HEK293T (cell line): ENCODE results near the gene PTPRZ1.

Source experiments
- CTCF ChIA-PET: fragments of 350-600 bp; formaldehyde crosslinking; extraction: SDS; loops from one replicate; lab custom pipeline; 2021; ENCODE audit warnings: antibody characterized with exemption, inconsistent platforms; lab: Yijun Ruan, JAX
- POLR2A ChIA-PET: fragments of 350-600 bp; formaldehyde crosslinking; extraction: SDS; loops from one replicate; lab custom pipeline; 2020; ENCODE audit warnings: antibody characterized with exemption, inconsistent platforms; lab: Yijun Ruan, JAX
- DNase-seq: peaks from one replicate; pipeline ENCODE4 v3.0.0; 2012; ENCODE audit warnings: mixed read lengths; ENCODE audit errors: extremely low spot score
- ARNT ChIP-seq: fragments of 450-650 bp; IDR thresholded peaks from 2 replicates; pipeline ENCODE4 v1.6.1; 2017; ENCODE audit warnings: mild to moderate bottlenecking
- BHLHE40 ChIP-seq: fragments of 450-650 bp; IDR thresholded peaks from 2 replicates; pipeline ENCODE4 v1.6.1; 2016; ENCODE audit warnings: mild to moderate bottlenecking, moderate library complexity, borderline replicate concordance
- CTBP1 ChIP-seq: fragments of 450-650 bp; IDR thresholded peaks from 2 replicates; pipeline ENCODE4 v1.6.1; 2016; ENCODE audit warnings: borderline replicate concordance
- ELF4 ChIP-seq: fragments of 450-650 bp; IDR thresholded peaks from 2 replicates; pipeline ENCODE4 v1.6.1; 2017; ENCODE audit warnings: antibody characterized with exemption
- FOXA1 ChIP-seq: fragments of 450-650 bp; IDR thresholded peaks from 2 replicates; pipeline ENCODE4 v1.6.1; 2016; ENCODE audit warnings: mild to moderate bottlenecking
- FOXK2 ChIP-seq: fragments of 450-650 bp; IDR thresholded peaks from 2 replicates; pipeline ENCODE4 v1.6.1; 2016; ENCODE audit warnings: mild to moderate bottlenecking
- FOXM1 ChIP-seq: fragments of 450-650 bp; IDR thresholded peaks from 2 replicates; pipeline ENCODE4 v1.6.1; 2017; ENCODE audit warnings: mild to moderate bottlenecking, borderline replicate concordance
- HDGF ChIP-seq: fragments of 450-650 bp; IDR thresholded peaks from 2 replicates; pipeline ENCODE4 v1.6.1; 2017; ENCODE audit warnings: antibody characterized with exemption, borderline replicate concordance
- L3MBTL2 ChIP-seq: fragments of 450-650 bp; conservative IDR thresholded peaks from 2 replicates; pipeline ENCODE4 v1.6.1; 2016; ENCODE audit warnings: mild to moderate bottlenecking
- LEF1 ChIP-seq: fragments of 450-650 bp; IDR thresholded peaks from 2 replicates; pipeline ENCODE4 v1.6.1; 2017; ENCODE audit warnings: mild to moderate bottlenecking, borderline replicate concordance
- NFRKB ChIP-seq: fragments of 450-650 bp; IDR thresholded peaks from 2 replicates; pipeline ENCODE4 v1.6.1; 2016; ENCODE audit warnings: mild to moderate bottlenecking, moderate library complexity
- PKNOX1 ChIP-seq: fragments of 450-650 bp; IDR thresholded peaks from 2 replicates; pipeline ENCODE4 v1.6.1; 2016
- SP1 ChIP-seq: fragments of 450-650 bp; IDR thresholded peaks from 2 replicates; pipeline ENCODE4 v1.6.1; 2017
- SUZ12 ChIP-seq: fragments of 450-650 bp; IDR thresholded peaks from 2 replicates; pipeline ENCODE4 v1.6.1; 2016; ENCODE audit warnings: mild to moderate bottlenecking
- TARDBP ChIP-seq: fragments of 450-650 bp; IDR thresholded peaks from 2 replicates; pipeline ENCODE4 v1.6.1; 2016
- ZNF384 ChIP-seq: fragments of 450-650 bp; IDR thresholded peaks from 2 replicates; pipeline ENCODE4 v1.6.1; 2016

The PTPRZ1 gene

GRCh38 chr7:121936951-121937623 lies 64.1 kb downstream of the PTPRZ1 start:
- POLR2A ChIA-PET, result no interaction called here
- CTCF ChIA-PET, result interaction anchor here (0.8 kb wide), 1 partner anchor 57 kb away, joined by 3 read pairs; no protein-coding TSS in a partner anchor
- no peak for TF ChIP-seq SUZ12
- no peak for TF ChIP-seq FOXK2
- no peak for TF ChIP-seq ZNF384
- no peak for TF ChIP-seq ARNT
- no peak for TF ChIP-seq FOXM1
- no peak for TF ChIP-seq PKNOX1
- TF ChIP-seq ELF4, result no peak
- TF ChIP-seq SP1, result no peak
- no peak for TF ChIP-seq L3MBTL2
- no peak for TF ChIP-seq LEF1
- TF ChIP-seq BHLHE40, result no peak
- no peak for TF ChIP-seq FOXA1
- TF ChIP-seq HDGF, result no peak
- no peak for TF ChIP-seq CTBP1
- no peak for TF ChIP-seq NFRKB
- no peak for TF ChIP-seq TARDBP
- no peak for DNase-seq

DNA sequence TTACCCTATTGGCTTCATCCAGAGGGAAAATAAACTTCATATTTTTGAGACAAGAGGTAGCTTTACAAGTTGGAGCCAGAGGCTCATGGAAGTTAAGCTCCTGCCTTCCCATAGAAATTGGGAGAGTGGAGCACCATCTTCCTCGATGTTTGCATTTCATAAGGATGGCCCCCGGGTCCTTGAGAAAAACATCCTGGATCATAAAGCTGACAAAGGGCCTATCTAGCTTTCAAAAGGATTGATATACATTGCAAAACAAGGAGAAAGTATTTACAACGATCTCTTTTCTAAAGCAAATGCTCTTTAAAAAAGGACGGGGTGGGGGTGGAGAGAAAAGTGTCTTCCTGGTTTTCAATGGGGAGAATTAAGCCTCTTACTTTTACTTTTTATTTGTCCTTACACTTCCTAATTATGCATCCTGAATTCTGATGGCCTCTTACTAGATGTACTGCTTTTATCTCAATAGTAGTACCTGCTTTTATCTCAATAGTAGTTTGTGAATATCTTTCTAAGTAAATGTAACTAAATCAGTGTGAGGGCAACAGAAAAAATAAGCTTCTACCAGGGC lies 65.6 kb downstream of the PTPRZ1 start:
- no peak for TF ChIP-seq ZNF384
- TF ChIP-seq FOXK2, result no peak
- no peak for TF ChIP-seq CTBP1
- no peak for TF ChIP-seq FOXM1
- no peak for TF ChIP-seq NFRKB
- TF ChIP-seq SP1, result no peak
- no peak for TF ChIP-seq L3MBTL2
- TF ChIP-seq FOXA1, result no peak
- TF ChIP-seq ELF4, result no peak
- no peak for TF ChIP-seq BHLHE40
- TF ChIP-seq ARNT, result no peak
- TF ChIP-seq TARDBP, result no peak
- no peak for TF ChIP-seq LEF1
- no peak for TF ChIP-seq HDGF
- TF ChIP-seq SUZ12, result no peak
- no peak for TF ChIP-seq PKNOX1
- ChIA-PET CTCF (interaction anchor here (1.3 kb wide), 1 partner anchor 56 kb away, joined by 3 read pairs; no protein-coding TSS in a partner anchor), POLR2A (no interaction called here)

DNA sequence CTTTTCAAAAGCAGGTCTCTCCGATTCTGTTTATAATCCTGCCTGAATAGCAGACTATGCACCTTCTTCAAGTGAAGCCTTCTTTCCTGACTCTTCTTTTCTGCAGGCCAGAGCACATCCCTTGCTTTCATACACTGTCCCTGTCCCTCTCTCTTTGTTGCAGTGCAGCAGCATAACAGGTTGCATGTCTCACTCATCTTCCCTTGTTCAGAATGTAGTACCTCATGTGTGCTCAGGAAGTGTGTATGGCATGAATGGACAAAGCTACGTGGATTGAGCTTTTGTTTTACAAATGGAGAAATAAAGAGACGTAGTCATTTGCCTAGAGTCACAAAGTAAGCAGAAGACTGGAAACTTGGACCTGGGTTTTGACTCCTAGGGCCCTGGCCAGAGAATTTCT lies 68.0 kb downstream of the PTPRZ1 start:
- POLR2A ChIA-PET, result no interaction called here
- CTCF ChIA-PET, result no interaction called here
- DNase-seq, result no peak
- TF ChIP-seq LEF1 (no peak), SP1 (no peak), ZNF384 (no peak), ELF4 (no peak), NFRKB (no peak), TARDBP (no peak), SUZ12 (no peak), PKNOX1 (no peak), L3MBTL2 (no peak), BHLHE40 (no peak), FOXM1 (no peak), FOXK2 (no peak), FOXA1 (no peak), HDGF (no peak), ARNT (no peak), CTBP1 (no peak)

More for the DNA sequence above, 65.6 kb downstream of the PTPRZ1 start:
- DNase-seq, result no peak

DNA sequence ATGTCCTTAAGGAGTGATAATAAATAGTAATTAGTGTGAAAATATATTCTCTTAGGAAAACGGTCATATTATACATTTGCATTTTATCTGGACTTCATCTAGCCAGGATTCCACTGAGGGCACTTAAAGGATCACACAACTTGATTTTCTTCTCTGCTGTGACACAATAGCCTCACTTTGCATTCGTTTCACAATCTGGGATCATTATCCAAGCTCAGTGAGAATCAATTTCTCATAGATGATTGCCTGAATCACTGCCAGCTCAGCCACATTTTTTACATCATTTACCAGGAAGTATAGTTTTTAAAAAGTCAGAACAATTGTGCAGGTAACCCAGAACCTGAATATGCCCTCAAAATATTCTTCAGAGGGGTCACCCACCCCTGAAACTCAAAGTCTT lies 68.9 kb downstream of the PTPRZ1 start:
- TF ChIP-seq HDGF, result no peak
- TF ChIP-seq FOXK2, result no peak
- no peak for TF ChIP-seq FOXA1
- ChIA-PET CTCF (no interaction called here), POLR2A (no interaction called here)
- DNase-seq, result no peak

DNA sequence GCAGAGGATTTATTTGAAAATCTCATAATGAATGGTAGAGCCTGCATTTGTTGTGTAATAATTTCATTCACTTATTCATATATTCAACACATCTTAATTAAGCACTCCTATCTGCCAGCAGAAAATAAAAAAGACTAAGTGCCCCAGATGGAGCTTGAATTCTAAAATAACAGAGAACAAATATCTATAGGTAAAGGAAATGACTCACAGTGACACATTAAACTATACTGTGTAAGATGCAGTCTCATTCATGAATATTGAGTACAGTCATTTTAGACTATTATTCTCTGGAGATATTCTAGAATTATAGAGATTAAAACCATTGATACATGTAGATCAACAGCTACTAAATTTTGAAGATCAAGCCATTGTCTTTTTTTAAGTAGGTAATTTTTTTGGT lies 72.1 kb downstream of the PTPRZ1 start:
- no peak for DNase-seq
- ChIA-PET POLR2A (no interaction called here), CTCF (no interaction called here)

More for the DNA sequence above, 72.1 kb downstream of the PTPRZ1 start:
- TF ChIP-seq LEF1 (no peak), ZNF384 (no peak), PKNOX1 (no peak)
